Measurements from ENCODE around the gene RHOT2.

Gene RHOT2

DNA sequence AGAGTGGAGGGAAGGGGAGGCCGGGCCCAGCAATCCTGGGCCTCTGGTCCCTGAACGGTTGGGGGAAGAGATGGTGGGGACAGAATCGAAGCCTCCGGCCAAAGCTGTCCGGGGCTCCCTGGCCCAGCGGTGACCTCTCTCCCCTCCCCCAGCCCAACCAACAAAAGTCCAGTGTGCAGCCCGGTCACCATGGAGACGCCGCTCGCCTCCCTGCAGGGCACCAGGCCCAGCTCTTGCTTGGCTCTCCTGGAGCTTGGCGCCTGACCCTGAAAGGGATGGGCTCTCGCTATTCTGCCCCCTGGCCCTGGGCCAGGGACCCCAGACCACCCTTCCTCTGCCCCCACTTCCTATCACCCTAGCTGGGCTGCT, 48.3 kb downstream of the RHOT2 start:
- no peak overlapping the region for H3K4me3 ChIP-seq (ENCODE audit: low read depth, low read length)
- TF ChIP-seq, protein P1, sequence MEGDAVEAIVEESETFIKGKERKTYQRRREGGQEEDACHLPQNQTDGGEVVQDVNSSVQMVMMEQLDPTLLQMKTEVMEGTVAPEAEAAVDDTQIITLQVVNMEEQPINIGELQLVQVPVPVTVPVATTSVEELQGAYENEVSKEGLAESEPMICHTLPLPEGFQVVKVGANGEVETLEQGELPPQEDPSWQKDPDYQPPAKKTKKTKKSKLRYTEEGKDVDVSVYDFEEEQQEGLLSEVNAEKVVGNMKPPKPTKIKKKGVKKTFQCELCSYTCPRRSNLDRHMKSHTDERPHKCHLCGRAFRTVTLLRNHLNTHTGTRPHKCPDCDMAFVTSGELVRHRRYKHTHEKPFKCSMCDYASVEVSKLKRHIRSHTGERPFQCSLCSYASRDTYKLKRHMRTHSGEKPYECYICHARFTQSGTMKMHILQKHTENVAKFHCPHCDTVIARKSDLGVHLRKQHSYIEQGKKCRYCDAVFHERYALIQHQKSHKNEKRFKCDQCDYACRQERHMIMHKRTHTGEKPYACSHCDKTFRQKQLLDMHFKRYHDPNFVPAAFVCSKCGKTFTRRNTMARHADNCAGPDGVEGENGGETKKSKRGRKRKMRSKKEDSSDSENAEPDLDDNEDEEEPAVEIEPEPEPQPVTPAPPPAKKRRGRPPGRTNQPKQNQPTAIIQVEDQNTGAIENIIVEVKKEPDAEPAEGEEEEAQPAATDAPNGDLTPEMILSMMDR (IDR thresholded peaks at IDR 0.05; ENCODE audit: borderline replicate concordance, insufficient read depth, low read depth, low read length), result no peak

- TF ChIP-seq, protein P1 (IDR thresholded peaks at IDR 0.05; ENCODE audit: borderline replicate concordance, insufficient read depth, low read depth, low read length), result no peak
- no peak overlapping the region for H3K4me3 ChIP-seq (ENCODE audit: low read depth, low read length)
Measured at GRCh38 chr16:716768-717325, 48.9 kb downstream of the RHOT2 start.

DNA sequence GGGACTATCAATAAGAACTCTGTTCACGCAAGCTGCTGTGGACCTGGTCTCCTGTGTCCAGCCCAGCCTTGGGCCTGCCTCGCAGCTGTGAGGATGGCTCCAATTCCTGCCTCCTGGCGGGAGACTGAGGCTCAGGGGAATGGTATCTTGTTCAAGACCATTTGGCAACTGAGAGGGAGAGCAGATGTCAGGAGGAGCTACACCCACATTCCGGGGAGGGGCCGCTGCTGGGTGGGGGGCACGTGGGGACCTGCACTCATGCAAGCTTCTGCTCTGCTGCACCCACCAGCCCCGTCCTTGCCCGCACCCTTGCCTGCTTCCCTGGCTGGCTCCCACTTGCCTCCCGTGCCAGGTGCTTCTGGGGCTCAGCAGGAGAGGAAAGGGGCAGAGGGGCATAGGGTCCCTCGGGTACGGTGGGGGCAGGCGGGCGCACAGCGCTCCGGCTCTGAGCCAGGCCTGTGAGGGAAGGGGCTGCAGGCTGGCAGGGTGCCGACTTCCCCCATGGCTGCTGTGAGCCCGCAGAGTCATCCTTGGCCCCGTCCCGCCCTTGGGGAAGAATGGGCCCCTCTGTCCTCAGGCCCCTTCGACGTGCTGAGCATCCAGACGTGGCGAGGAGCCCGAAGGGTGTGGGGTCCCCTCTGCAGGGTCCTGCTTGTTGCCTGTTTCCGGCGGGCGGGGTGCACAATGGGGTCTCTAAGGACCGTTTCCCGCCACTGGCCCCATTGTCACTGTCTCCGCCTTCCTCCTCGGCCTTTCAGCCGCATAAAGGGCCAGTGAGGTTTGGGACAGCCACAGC, 49.7 kb downstream of the RHOT2 start:
- H3K4me3 ChIP-seq (ENCODE audit: low read depth, low read length), result no peak overlapping the region
- TF ChIP-seq, protein P1 (IDR thresholded peaks at IDR 0.05; ENCODE audit: borderline replicate concordance, insufficient read depth, low read depth, low read length), result no peak

- TF ChIP-seq, protein P1 (IDR thresholded peaks at IDR 0.05; ENCODE audit: borderline replicate concordance, insufficient read depth, low read depth, low read length), result no peak
- H3K4me3 ChIP-seq (ENCODE audit: low read depth, low read length), result no peak overlapping the region
Measured at GRCh38 chr16:718389-718788, 50.5 kb downstream of the RHOT2 start.

DNA sequence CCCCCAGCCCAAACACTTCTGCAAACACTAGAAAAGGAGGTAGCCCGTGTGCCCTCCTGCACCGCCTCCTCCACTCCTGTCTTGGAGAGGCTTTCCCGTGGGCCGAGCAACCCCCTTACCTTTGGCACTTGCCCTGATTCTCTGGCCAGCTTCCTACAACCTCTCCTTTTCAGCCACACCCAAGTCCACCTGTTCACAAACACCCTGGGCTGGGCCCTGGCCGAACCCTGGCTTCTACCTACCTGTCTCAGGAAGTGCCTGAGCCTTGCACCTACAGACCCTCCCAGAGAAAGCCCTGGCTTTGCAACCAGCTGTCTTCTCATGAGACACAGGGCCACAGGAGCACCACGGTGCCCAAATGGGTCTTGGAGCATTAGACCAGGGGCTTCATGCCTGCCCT, 51.0 kb downstream of the RHOT2 start:
- TF ChIP-seq, protein P1 (IDR thresholded peaks at IDR 0.05; ENCODE audit: borderline replicate concordance, insufficient read depth, low read depth, low read length), result no peak
- no peak overlapping the region for H3K4me3 ChIP-seq (ENCODE audit: low read depth, low read length)

GRCh38 chr16:719815-720446, 52.0 kb downstream of the RHOT2 start:
- peak overlapping the region; percentile 92 for H3K4me3 ChIP-seq (ENCODE audit: low read depth, low read length)
- TF ChIP-seq, protein P1 (IDR thresholded peaks at IDR 0.05; ENCODE audit: borderline replicate concordance, insufficient read depth, low read depth, low read length), result 0 out of 2 replicates have a peak, but pooled peaks have one; percentile 0

All from GM12875 (cell line).